HepG2 (cell line): ENCODE results near the gene ZNF213. TPM values are rescaled to one million over a fixed set of nuclear protein-coding genes. Genes with fewer than 3 reads are reported as not detected.
A peak's percentile ranks its signal among the peaks of the same experiment; 100 is the strongest.

Experiments
- ATAC-seq: fragments of 200-7000 bp; cut with Tn5 transposase; 3 replicates; pipeline ENCODE4 v1.9.1; 2020; ENCODE audit warnings: mild to moderate bottlenecking, moderate library complexity
- BruUV-seq: library from RNA; stranded (reverse); fragments of 400-500 nt; replicated peaks from 2 replicates; lab custom pipeline; 2021; lab: Mats Ljungman, UMichigan
- CTCF ChIA-PET: fragments of 300-600 bp; formaldehyde crosslinking; extraction: SDS; loops from one replicate; lab custom pipeline; 2021; ENCODE audit warnings: low total read pairs, inconsistent platforms, low intra/inter-chr PET ratio; lab: Yijun Ruan, JAX
- POLR2A ChIA-PET: fragments of 350-600 bp; sonication (Branson Sonifier 250); formaldehyde crosslinking; loops from one replicate; lab custom pipeline; 2020; ENCODE audit warnings: antibody characterized with exemption, inconsistent platforms; lab: Yijun Ruan, JAX
- DNase-seq: peaks from one replicate; pipeline ENCODE4 v3.0.0-alpha.2; 2015; ENCODE audit warnings: low spot score
- FAIRE-seq: peaks from 3 replicates; lab custom pipeline; 2011; peaks lifted over from hg19 to GRCh38; lab: Jason Lieb, UNC
- H2AFZ ChIP-seq: one replicate; pipeline ENCODE4 v1.6.1; 2011; ENCODE audit warnings: low read length, inconsistent platforms
- H3K27ac ChIP-seq: fragments of 300-600 bp; 3 replicates; pipeline ENCODE4 v1.8.0; 2011; ENCODE audit warnings: mixed run types, mild to moderate bottlenecking, mixed read lengths, low read length, inconsistent platforms; ENCODE audit not compliant: insufficient read depth; ENCODE audit errors: extremely low read length
- H3K27me3 ChIP-seq, 2 experiments: fragments of 200-600 bp in 1 of 2; 2 replicates in 1 of 2; 3 replicates in 1 of 2; pipeline versions ENCODE4 v1.6.0 to v1.8.0; 2011; ENCODE audit warnings: low read length in 2 of 2, mild to moderate bottlenecking in 2 of 2, moderate library complexity in 2 of 2, inconsistent platforms in 1 of 2; ENCODE audit not compliant: insufficient read depth in 2 of 2, control insufficient read depth in 1 of 2
- H3K36me3 ChIP-seq, 2 experiments: fragments of 200-600 bp in 1 of 2; replicated peaks in 1 of 2; 2 replicates in 1 of 2; 3 replicates in 1 of 2; pipeline versions ENCODE4 v1.5.1 to v1.8.0; 2011; ENCODE audit warnings: low read length in 2 of 2, inconsistent platforms in 1 of 2; ENCODE audit not compliant: insufficient read depth in 2 of 2, control insufficient read depth in 1 of 2
- H3K4me1 ChIP-seq: 2 replicates; pipeline ENCODE4 v1.5.1; 2012; ENCODE audit warnings: low read length, inconsistent platforms; ENCODE audit not compliant: insufficient read depth
- H3K4me2 ChIP-seq: 2 replicates; pipeline ENCODE4 v1.6.0; 2011; ENCODE audit warnings: low read depth, low read length, inconsistent platforms
- H3K4me3 ChIP-seq, 3 experiments: fragments of 200-600 bp in 1 of 3; sonication (generic), shearing (Covaris generic) in 1 of 3; replicated peaks in 1 of 3; 2 replicates each; pipeline ENCODE4 v1.5.1; 2011 to 2016; ENCODE audit warnings: low read length in 3 of 3, inconsistent platforms in 2 of 3, low read depth in 2 of 3, mild to moderate bottlenecking in 2 of 3, control low read depth in 1 of 3, mixed read lengths in 1 of 3; ENCODE audit not compliant: insufficient read depth in 1 of 3
- H3K79me2 ChIP-seq: one replicate; pipeline ENCODE4 v1.6.1; 2011; ENCODE audit warnings: low read length, inconsistent platforms; ENCODE audit not compliant: insufficient read depth
- H3K9ac ChIP-seq: 2 replicates; pipeline ENCODE4 v1.6.0; 2011; ENCODE audit warnings: mild to moderate bottlenecking, low read depth, low read length, inconsistent platforms; ENCODE audit not compliant: insufficient read depth
- H3K9me3 ChIP-seq: 2 replicates; pipeline ENCODE4 v1.5.1; 2012; ENCODE audit warnings: mild to moderate bottlenecking, low read length
- H4K20me1 ChIP-seq: 2 replicates; pipeline ENCODE4 v1.6.0; 2011; ENCODE audit warnings: inconsistent platforms, mild to moderate bottlenecking, low read length, moderate library complexity; ENCODE audit not compliant: insufficient read depth
- BATF2 ChIP-seq: sonication (generic); formaldehyde crosslinking; IDR thresholded peaks from 2 replicates; pipeline ENCODE4 v1.8.0; 2022; ENCODE audit warnings: mild to moderate bottlenecking, missing genetic modification reagents, moderate library complexity
- FOSL1 ChIP-seq: sonication (generic); formaldehyde crosslinking; IDR thresholded peaks from 2 replicates; pipeline ENCODE4 v1.9.0; 2021; ENCODE audit warnings: missing genetic modification reagents, borderline replicate concordance
- FOSL2 ChIP-seq: sonication (generic); formaldehyde crosslinking; IDR thresholded peaks from 2 replicates; pipeline ENCODE4 v1.4.0; 2020; ENCODE audit warnings: missing genetic modification reagents
- GMEB1 ChIP-seq: sonication (generic); formaldehyde crosslinking; IDR thresholded peaks from 2 replicates; pipeline ENCODE4 v1.5.1; 2020; ENCODE audit warnings: missing genetic modification reagents, mild to moderate bottlenecking, borderline replicate concordance
- MEF2D ChIP-seq: sonication (generic); formaldehyde crosslinking; IDR thresholded peaks from 2 replicates; pipeline ENCODE4 v1.5.1; 2020; ENCODE audit warnings: mild to moderate bottlenecking, missing genetic modification reagents
- MXD1 ChIP-seq: sonication (generic); formaldehyde crosslinking; IDR thresholded peaks from 2 replicates; pipeline ENCODE4 v1.4.0; 2020; ENCODE audit warnings: mild to moderate bottlenecking, missing genetic modification reagents
- PITX1 ChIP-seq: sonication (generic); formaldehyde crosslinking; IDR thresholded peaks from 2 replicates; pipeline ENCODE4 v1.5.1; 2020; ENCODE audit warnings: mild to moderate bottlenecking, missing genetic modification reagents
- RBM39 ChIP-seq: fragments of 200-400 bp; formaldehyde crosslinking; IDR thresholded peaks from one replicate; pipeline ENCODE4 v1.6.1; 2018; ENCODE audit warnings: antibody characterized with exemption, mild to moderate bottlenecking, low read depth, low read length; ENCODE audit not compliant: poor library complexity, severe bottlenecking
- SAP130 ChIP-seq: IDR thresholded peaks from 2 replicates; pipeline ENCODE4 v1.6.1; 2016; ENCODE audit warnings: low read depth
- SP4 ChIP-seq: sonication (generic); formaldehyde crosslinking; IDR thresholded peaks from 2 replicates; pipeline ENCODE4 v1.8.1; 2023; ENCODE audit warnings: mild to moderate bottlenecking, missing genetic modification reagents
- ZBTB7B ChIP-seq: sonication (generic); formaldehyde crosslinking; IDR thresholded peaks from 2 replicates; pipeline ENCODE4 v1.4.0; 2020; ENCODE audit warnings: missing genetic modification reagents
- ZFP91 ChIP-seq: sonication (generic); formaldehyde crosslinking; IDR thresholded peaks from 2 replicates; pipeline ENCODE4 v1.9.0; 2022; ENCODE audit warnings: missing genetic modification reagents, mild to moderate bottlenecking, borderline replicate concordance
- ZMAT3 ChIP-seq: sonication (generic); formaldehyde crosslinking; conservative IDR thresholded peaks from 2 replicates; pipeline ENCODE4 v1.7.0; 2021; ENCODE audit warnings: missing genetic modification reagents
- ZNF362 ChIP-seq: sonication (generic); formaldehyde crosslinking; IDR thresholded peaks from 2 replicates; pipeline ENCODE4 v1.4.0; 2020; ENCODE audit warnings: missing genetic modification reagents, mild to moderate bottlenecking, borderline replicate concordance
- ZNF543 ChIP-seq: sonication (generic); formaldehyde crosslinking; IDR thresholded peaks from 2 replicates; pipeline ENCODE4 v1.4.0; 2020; ENCODE audit warnings: mild to moderate bottlenecking, missing genetic modification reagents
- ZNF672 ChIP-seq: sonication (generic); formaldehyde crosslinking; IDR thresholded peaks from 2 replicates; pipeline ENCODE4 v1.8.1; 2022; ENCODE audit warnings: missing genetic modification reagents
- ZNF776 ChIP-seq: sonication (generic); formaldehyde crosslinking; IDR thresholded peaks from 2 replicates; pipeline ENCODE4 v1.4.0; 2020; ENCODE audit warnings: mild to moderate bottlenecking, missing genetic modification reagents
- ZSCAN21 ChIP-seq: sonication (generic); formaldehyde crosslinking; IDR thresholded peaks from 2 replicates; pipeline ENCODE4 v1.8.0; 2022; ENCODE audit warnings: mild to moderate bottlenecking, missing genetic modification reagents, moderate library complexity, borderline replicate concordance
- WGBS: methylation state at CpG from one replicate; pipeline ENCODE4 v1.1.6; 2017; ENCODE audit warnings: low lambda C conversion rate; 5-methylcytosine and 5-hydroxymethylcytosine counted together
- in situ Hi-C: cut with HindIII; loops from 2 replicates; pipeline ENCODE4 v1.10.0; 2017; ENCODE audit warnings: low pct_unique_long_range_greater_than_20kb; ENCODE audit not compliant: extremely low pct_ligation_motif_present
- intact Hi-C: fragments of 100-400 bp; cut with micrococcal nuclease; formaldehyde crosslinking; loops from one replicate; pipeline ENCODE4 v1.10.0; 2022; ENCODE audit not compliant: unreplicated experiment
- polyA plus RNA-seq, 8 experiments: library from polyadenylated mRNA; depleted of rRNA in 3 of 8; stranded (reverse) in 7 of 8; unstranded in 1 of 8; fragments of >200 nt; fragmentation: Illumina TruSeq in 4 of 8; extraction: Trizol in 4 of 8; gene quantifications; 2 replicates each; pipeline versions ENCODE4 v1.2.1 to v1.2.3, GENCODE V29; 2011 to 2016; ENCODE audit warnings: low read depth in 4 of 8, missing spikeins in 1 of 8, mixed read lengths in 1 of 8; ENCODE audit not compliant: insufficient read depth in 1 of 8
- total RNA-seq, 5 experiments: library from RNA; depleted of rRNA; stranded (reverse); fragments of >200 nt; fragmentation: Illumina TruSeq; extraction: Trizol; gene quantifications; 2 replicates each; pipeline ENCODE4 v1.2.3, GENCODE V29; 2016; ENCODE audit warnings: low read depth in 1 of 5

ZNF213 gene
- total and polyA plus RNA-seq, 2 of the 13 experiments (the other 11 are each of a cell fraction or from before 2014, with no cell fraction given): 0.59 to 0.97 TPM

GRCh38 chr16:3171181-3171854, 36.5 kb downstream of the ZNF213 start:
- intact Hi-C loops (loop anchor here (2.0 to 5.0 kb wide), 2 partner anchors 19 to 39 kb away; no protein-coding TSS in a partner anchor), in situ Hi-C loops (no loop called here)
- Histone ChIP-seq H4K20me1 (no peaks in the 10 kb centered on the region), H3K4me1 (peaks cover 63% of the 10 kb centered on the region), H3K27me3 (peaks cover 0 to 12% of the 10 kb centered on the region in 2 experiments; a peak in 1 of 5 replicates), H3K27ac (no peak overlapping the region), H3K79me2 (no peaks in the 10 kb centered on the region), H3K36me3 (no peaks in the 10 kb centered on the region), H3K9ac (no peak overlapping the region), H2AFZ (no peak overlapping the region), H3K4me2 (peak overlapping the region; percentile 94), H3K9me3 (no peaks in the 10 kb centered on the region), H3K4me3 (peak overlapping the region; percentile 63 to 78 (median 77))
- ChIA-PET POLR2A (interaction anchor here (0.6 to 3.5 kb wide), 17 partner anchors 8 to 111 kb away, joined by 3 to 51 read pairs (median 6); partner anchors contain the start of genes IL32, OR1F1 and ZNF213), CTCF (no interaction called here)
- no TSS peak for BruUV-seq
- WGBS: 6% methylated on average over 15 of the region's 35 CpGs
- ATAC-seq: peak; percentile 60
- no peak for DNase-seq
- no peak for FAIRE-seq
- TF ChIP-seq MEF2D (CRISPR knock-in tag) (no peak), MXD1 (CRISPR knock-in tag) (0 out of 2 replicates have a peak, but pooled peaks have one; percentile 25), ZMAT3 (CRISPR knock-in tag) (no peak), RBM39 (no peak), FOSL1 (CRISPR knock-in tag) (peak; percentile 45; the same call in 1 of the 2 replicates), ZNF362 (0 out of 2 replicates have a peak, but pooled peaks have one; percentile 1), ZFP91 (CRISPR knock-in tag) (peak; percentile 2; the same call in 1 of the 2 replicates), GMEB1 (CRISPR knock-in tag) (peak; percentile 6; the same call in 1 of the 2 replicates), ZNF543 (CRISPR knock-in tag) (no peak), PITX1 (CRISPR knock-in tag) (no peak), ZSCAN21 (CRISPR knock-in tag) (0 out of 2 replicates have a peak, but pooled peaks have one; percentile 60), SP4 (CRISPR knock-in tag) (0 out of 2 replicates have a peak, but pooled peaks have one; percentile 48), ZNF776 (CRISPR knock-in tag) (0 out of 2 replicates have a peak, but pooled peaks have one; percentile 21), BATF2 (no peak), ZNF672 (CRISPR knock-in tag) (no peak), FOSL2 (CRISPR knock-in tag) (peak; percentile 81), SAP130 (CRISPR knock-in tag) (peak; percentile 33), ZBTB7B (CRISPR knock-in tag) (peak; percentile 63)
